SK-N-MC (cell line): ENCODE data around the gene SENP7.
A peak's percentile ranks its signal among the peaks of the same experiment; 100 is the strongest.
"Not testable (repeated sequence)": the region's sequence is repeated elsewhere in the genome, so short reads cannot be mapped to it uniquely, and the experiment has no call there.

Experiments used
- DNase-seq: peaks from one replicate; pipeline ENCODE4 v3.0.0-alpha.2; 2011; ENCODE audit warnings: low read depth, low spot score
- H3K27ac ChIP-seq: fragments of 200-600 bp; sonication (generic); 2 replicates; pipeline ENCODE4 v1.5.1; 2016; ENCODE audit warnings: mixed run types
- H3K36me3 ChIP-seq: fragments of 200-600 bp; sonication (generic); 2 replicates; pipeline ENCODE4 v1.6.1; 2017; ENCODE audit warnings: antibody characterized with exemption, low read length, mixed read lengths; ENCODE audit not compliant: insufficient read depth
- H3K4me3 ChIP-seq: fragments of 200-600 bp; sonication (generic); 2 replicates; pipeline ENCODE4 v1.5.1; 2016
- H3K9ac ChIP-seq: fragments of 200-600 bp; sonication (generic); 2 replicates; pipeline ENCODE4 v1.8.0; 2017; ENCODE audit warnings: mixed run types, mixed read lengths; ENCODE audit not compliant: insufficient read length
- H3K9me3 ChIP-seq: fragments of 200-600 bp; sonication (generic); 2 replicates; pipeline ENCODE4 v1.6.1; 2017; ENCODE audit warnings: low read depth, mild to moderate bottlenecking, antibody characterized with exemption, low read length, moderate library complexity, mixed read lengths
- EZH2 ChIP-seq: fragments of 200-600 bp; sonication (generic); IDR thresholded peaks from one replicate; pipeline ENCODE4 v1.6.1; 2017; ENCODE audit warnings: antibody characterized with exemption
- FOXP2 ChIP-seq: optimal IDR thresholded peaks from 2 replicates; pipeline ENCODE3; 2011; ENCODE audit warnings: mild to moderate bottlenecking, moderate library complexity; ENCODE audit not compliant: insufficient read depth; ENCODE audit errors: extremely low read length, control extremely low read depth
- POLR2AphosphoS5 ChIP-seq: IDR thresholded peaks from 2 replicates; pipeline ENCODE4 v1.6.1; 2012; ENCODE audit warnings: mild to moderate bottlenecking, low read depth, low read length, borderline replicate concordance

Gene SENP7

GRCh38 chr3:101509281-101509680 lies 3.7 kb downstream of the SENP7 start:
- H3K9ac ChIP-seq = peak overlapping the region; percentile 64
- TF ChIP-seq POLR2AphosphoS5 (no peak), EZH2 (no peak)
- peak overlapping the region; percentile 6 for H3K4me3 ChIP-seq
- no peaks in the 10 kb centered on the region for H3K9me3 ChIP-seq
- DNase-seq = no peak
- H3K36me3 ChIP-seq = no peaks in the 10 kb centered on the region; the same call in 1 of the 2 replicates
- peak overlapping the region; percentile 83 for H3K27ac ChIP-seq

GRCh38 chr3:101501783-101502182 lies 11.2 kb downstream of the SENP7 start:
- DNase-seq = no peak
- Histone ChIP-seq H3K9me3 (no peaks in the 10 kb centered on the region), H3K4me3 (no peak overlapping the region), H3K27ac (no peak overlapping the region), H3K36me3 (peaks cover 9% of the 10 kb centered on the region; the same call in 1 of the 2 replicates), H3K9ac (no peak overlapping the region)
- no peak for TF ChIP-seq POLR2AphosphoS5
- TF ChIP-seq FOXP2 = no peak
- no peak for TF ChIP-seq EZH2

DNA sequence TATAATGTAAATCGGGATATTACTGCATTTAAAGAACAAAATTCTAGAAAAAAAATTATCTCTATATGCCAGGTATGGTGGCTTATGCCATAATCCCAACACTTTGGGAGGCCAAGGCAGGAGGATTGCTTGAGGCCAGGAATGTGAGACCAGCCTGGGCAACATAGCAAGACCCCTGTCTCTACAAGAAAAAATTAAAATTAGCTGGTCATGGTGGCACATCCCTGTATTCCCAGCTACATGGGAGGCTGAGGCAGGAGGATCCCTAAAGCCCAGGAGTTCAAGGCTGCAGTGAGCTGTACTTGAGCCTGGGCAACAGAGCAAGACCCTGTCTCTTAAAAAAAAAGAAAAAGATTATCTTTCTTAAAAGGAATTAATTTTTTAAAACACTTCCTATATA lies 12.8 kb downstream of the SENP7 start:
- Histone ChIP-seq H3K27ac (no peak overlapping the region), H3K4me3 (no peak overlapping the region), H3K36me3 (peaks cover 9% of the 10 kb centered on the region; the same call in 1 of the 2 replicates), H3K9ac (no peak overlapping the region), H3K9me3 (no peaks in the 10 kb centered on the region)
- no peak for TF ChIP-seq FOXP2
- no peak for TF ChIP-seq EZH2
- TF ChIP-seq POLR2AphosphoS5 = no peak
- no peak for DNase-seq

GRCh38 chr3:101497803-101498202 lies 15.2 kb downstream of the SENP7 start:
- TF ChIP-seq FOXP2 (no peak), POLR2AphosphoS5 (no peak), EZH2 (no peak)
- no peak overlapping the region for H3K4me3 ChIP-seq
- H3K36me3 ChIP-seq = peaks cover 13% of the 10 kb centered on the region; the same call in 1 of the 2 replicates
- no peak overlapping the region for H3K9ac ChIP-seq
- H3K27ac ChIP-seq = no peak overlapping the region
- H3K9me3 ChIP-seq = no peaks in the 10 kb centered on the region
- no peak for DNase-seq

GRCh38 chr3:101495552-101495951 lies 17.5 kb downstream of the SENP7 start:
- no peak overlapping the region for H3K9ac ChIP-seq
- H3K4me3 ChIP-seq = no peak overlapping the region
- peaks cover 22% of the 10 kb centered on the region; the same call in 1 of the 2 replicates for H3K36me3 ChIP-seq
- H3K9me3 ChIP-seq = no peaks in the 10 kb centered on the region
- no peak overlapping the region for H3K27ac ChIP-seq
- DNase-seq = no peak
- no peak for TF ChIP-seq FOXP2
- no peak for TF ChIP-seq EZH2
- TF ChIP-seq POLR2AphosphoS5 = no peak

DNA sequence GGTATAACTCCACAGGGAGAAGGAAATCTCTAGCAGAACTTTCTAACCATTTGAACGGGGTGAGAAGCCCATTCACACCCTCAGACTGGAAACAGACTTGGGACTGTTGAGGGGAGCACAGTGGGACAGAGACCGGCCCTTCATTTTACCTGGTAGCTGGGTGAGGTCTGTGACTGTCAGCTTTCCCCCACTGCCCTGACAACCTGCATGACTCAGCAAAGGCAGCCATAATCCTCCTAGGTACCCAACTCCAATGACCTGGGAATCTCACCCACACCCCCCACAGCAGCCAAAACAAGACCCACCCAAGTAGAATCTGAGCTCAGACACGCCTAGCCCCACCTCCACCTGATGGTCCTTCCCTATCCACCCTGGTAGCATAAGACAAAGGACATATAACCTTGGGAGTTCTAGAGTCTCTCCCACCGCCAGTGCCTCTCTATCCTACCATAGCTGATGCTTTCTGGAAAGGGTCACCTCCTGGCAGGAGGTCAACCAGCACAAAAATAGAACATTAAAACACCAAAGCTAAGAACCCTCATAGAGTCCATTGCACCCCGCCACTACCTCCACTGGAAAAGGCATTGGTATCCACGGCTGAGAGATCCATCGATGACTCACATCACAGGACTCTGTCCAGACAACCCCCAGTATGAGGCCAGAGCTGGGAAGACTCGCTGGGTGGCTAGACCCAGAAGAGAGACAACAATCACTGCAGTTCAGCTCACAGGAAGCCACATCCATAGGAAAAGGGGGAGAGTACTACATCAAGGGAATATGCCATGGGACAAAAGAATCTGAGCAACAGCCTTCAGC lies 28.0 kb downstream of the SENP7 start:
- no peak for TF ChIP-seq POLR2AphosphoS5
- no peak for TF ChIP-seq FOXP2
- no peak for TF ChIP-seq EZH2
- no peak for DNase-seq
- Histone ChIP-seq H3K4me3 (no peak overlapping the region), H3K9ac (no peak overlapping the region), H3K36me3 (peaks cover 18% of the 10 kb centered on the region), H3K27ac (no peak overlapping the region), H3K9me3 (no peaks in the 10 kb centered on the region)

DNA sequence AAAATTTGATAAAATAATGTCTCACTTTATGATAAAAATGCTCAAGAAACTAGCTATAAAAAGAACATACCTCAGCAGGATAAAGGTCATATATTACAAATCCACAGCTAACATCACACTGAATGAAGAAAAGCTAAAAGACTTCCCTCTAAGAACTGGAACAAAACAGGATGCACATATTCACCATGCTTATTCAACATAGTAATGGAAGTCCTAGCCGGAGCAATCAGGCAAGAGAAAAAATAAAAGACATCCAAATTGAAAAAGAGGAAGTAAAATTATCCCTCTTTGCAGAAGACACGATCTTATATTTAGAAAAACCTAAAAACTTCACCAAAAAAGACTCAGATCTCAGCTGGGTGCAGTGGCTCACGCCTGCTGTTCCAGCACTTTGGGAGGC lies 34.0 kb downstream of the SENP7 start:
- peaks cover 7% of the 10 kb centered on the region; the same call in 1 of the 2 replicates for H3K36me3 ChIP-seq
- H3K4me3 ChIP-seq = no peak overlapping the region
- no peak overlapping the region for H3K27ac ChIP-seq
- no peak overlapping the region for H3K9ac ChIP-seq
- no peak for TF ChIP-seq FOXP2
- TF ChIP-seq EZH2 = no peak
- no peak for TF ChIP-seq POLR2AphosphoS5
- DNase-seq = no peak
- no peaks in the 10 kb centered on the region for H3K9me3 ChIP-seq

DNA sequence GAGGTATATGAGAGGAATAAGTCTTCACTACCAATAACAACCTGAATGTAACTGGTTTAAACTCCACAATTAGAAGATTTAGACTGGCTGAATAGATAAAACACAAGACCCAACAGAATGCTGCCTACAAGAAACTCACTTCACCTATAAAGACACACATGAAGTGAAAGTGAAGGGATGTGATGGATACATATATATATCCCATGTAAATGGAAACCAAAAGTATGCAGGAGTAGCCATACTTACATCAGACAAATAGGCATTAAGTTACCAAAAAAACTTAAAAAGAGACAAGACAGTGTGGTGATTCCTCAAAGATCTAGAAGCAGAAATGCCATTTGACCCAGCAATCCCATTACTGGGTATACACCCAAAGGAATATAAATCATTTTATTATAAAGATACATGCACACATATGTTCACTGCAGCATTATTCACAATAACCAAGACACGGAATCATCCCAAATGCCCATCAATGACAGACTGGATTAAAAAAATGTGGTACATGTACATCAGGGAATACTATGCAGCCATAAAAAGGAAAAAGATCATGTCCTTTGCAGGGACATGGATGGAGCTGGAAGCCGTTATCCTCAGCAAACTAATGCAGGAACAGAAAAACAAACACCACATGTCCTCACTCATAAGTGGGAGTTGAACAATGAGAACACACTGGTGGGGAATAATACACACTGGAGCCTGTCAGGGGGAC lies 38.0 kb downstream of the SENP7 start:
- H3K36me3 ChIP-seq, H3K9me3 ChIP-seq, H3K4me3 ChIP-seq, H3K9ac ChIP-seq, H3K27ac ChIP-seq, DNase-seq: not testable (repeated sequence)

DNA sequence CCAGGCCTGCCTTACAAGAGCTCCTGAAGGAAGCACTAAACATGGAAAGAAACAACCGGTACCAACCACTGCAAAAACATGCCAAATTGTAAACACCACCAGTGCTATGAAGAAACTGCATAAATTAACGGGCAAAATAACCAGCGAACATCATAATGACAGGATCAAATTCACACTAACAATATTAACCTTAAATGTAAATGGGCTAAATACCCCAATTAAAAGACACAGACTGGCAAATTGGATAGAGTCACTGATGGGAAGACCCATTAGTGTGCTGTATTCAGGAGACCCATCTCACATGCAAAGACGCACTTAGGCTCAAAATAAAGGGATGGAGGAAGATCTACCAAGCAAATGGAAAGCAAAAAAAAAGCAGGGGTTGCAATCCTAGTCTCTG lies 44.3 kb downstream of the SENP7 start:
- not testable (repeated sequence) for H3K36me3 ChIP-seq, H3K27ac ChIP-seq, H3K9ac ChIP-seq, H3K4me3 ChIP-seq, DNase-seq, H3K9me3 ChIP-seq

DNA sequence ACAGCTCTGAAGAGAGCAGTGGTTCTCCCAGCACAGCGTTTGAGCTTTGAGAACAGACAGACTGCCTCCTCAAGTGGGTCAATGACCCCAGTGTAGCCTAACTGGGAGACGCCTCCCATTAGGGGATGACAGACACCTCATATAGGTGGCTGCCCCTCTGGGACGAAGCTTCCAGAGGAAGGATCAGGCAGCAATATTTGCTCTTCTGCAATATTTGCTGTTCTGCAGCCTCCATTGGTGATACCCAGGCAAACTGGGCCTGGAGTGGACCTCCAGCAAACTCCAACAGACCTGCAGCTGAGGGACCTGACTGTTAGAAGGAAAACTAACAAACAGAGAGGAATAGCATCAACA lies 45.7 kb downstream of the SENP7 start:
- DNase-seq, H3K36me3 ChIP-seq, H3K4me3 ChIP-seq, H3K9ac ChIP-seq, H3K27ac ChIP-seq, H3K9me3 ChIP-seq: not testable (repeated sequence)
